HepG2 (cell line): ENCODE data around the gene SIGLEC6. TPM values are rescaled to one million over a fixed set of nuclear protein-coding genes. Genes with fewer than 3 reads are reported as not detected.

Experiments used
- ERF ChIP-seq: IDR thresholded peaks from 2 replicates; pipeline ENCODE4 v1.6.1; 2018; ENCODE audit warnings: missing biosample characterization, missing genetic modification reagents
- GPBP1L1 ChIP-seq: sonication (generic); formaldehyde crosslinking; IDR thresholded peaks from 2 replicates; pipeline ENCODE4 v1.5.0; 2020; ENCODE audit warnings: mild to moderate bottlenecking, missing genetic modification reagents
- HNRNPUL1 ChIP-seq: fragments of 200-400 bp; formaldehyde crosslinking; IDR thresholded peaks from 2 replicates; pipeline ENCODE4 v1.6.1; 2017; ENCODE audit warnings: low read depth, mild to moderate bottlenecking, low read length, moderate library complexity
- IRX3 ChIP-seq: sonication (generic); formaldehyde crosslinking; IDR thresholded peaks from 2 replicates; pipeline ENCODE4 v1.8.1; 2023; ENCODE audit warnings: mild to moderate bottlenecking, low read depth, missing genetic modification reagents, borderline replicate concordance
- NPAS2 ChIP-seq: sonication (generic); formaldehyde crosslinking; IDR thresholded peaks from 2 replicates; pipeline ENCODE4 v1.8.0; 2022; ENCODE audit warnings: mild to moderate bottlenecking, missing genetic modification reagents, borderline replicate concordance
- PHF8 ChIP-seq: sonication (generic); formaldehyde crosslinking; IDR thresholded peaks from 2 replicates; pipeline ENCODE4 v1.5.0; 2020; ENCODE audit warnings: missing genetic modification reagents
- SALL2 ChIP-seq: sonication (generic); formaldehyde crosslinking; IDR thresholded peaks from 2 replicates; pipeline ENCODE4 v1.8.1; 2023; ENCODE audit warnings: mild to moderate bottlenecking, missing genetic modification reagents, inconsistent platforms
- SIN3B ChIP-seq: fragments of 150-350 bp; IDR thresholded peaks from 2 replicates; pipeline ENCODE4 v1.6.1; 2014; ENCODE audit warnings: low read length
- SNAI1 ChIP-seq: sonication (generic); formaldehyde crosslinking; IDR thresholded peaks from 2 replicates; pipeline ENCODE4 v1.5.0; 2020; ENCODE audit warnings: mild to moderate bottlenecking, missing genetic modification reagents, borderline replicate concordance
- TAF15 ChIP-seq: fragments of 200-400 bp; formaldehyde crosslinking; IDR thresholded peaks from one replicate; pipeline ENCODE4 v1.6.1; 2018; ENCODE audit warnings: mild to moderate bottlenecking, low read depth, low read length; ENCODE audit not compliant: poor library complexity, severe bottlenecking
- TBX2 ChIP-seq: sonication (generic); formaldehyde crosslinking; IDR thresholded peaks from 2 replicates; pipeline ENCODE4 v1.5.0; 2020; ENCODE audit warnings: missing genetic modification reagents, mild to moderate bottlenecking, borderline replicate concordance
- ZNF343 ChIP-seq: sonication (generic); formaldehyde crosslinking; IDR thresholded peaks from 2 replicates; pipeline ENCODE4 v1.4.0; 2020; ENCODE audit warnings: mild to moderate bottlenecking, missing genetic modification reagents
- ZNF484 ChIP-seq: sonication (generic); formaldehyde crosslinking; IDR thresholded peaks from 2 replicates; pipeline ENCODE4 v1.5.1; 2020; ENCODE audit warnings: mild to moderate bottlenecking, low read depth, missing genetic modification reagents, borderline replicate concordance
- ZNF747 ChIP-seq: sonication (generic); formaldehyde crosslinking; IDR thresholded peaks from 2 replicates; pipeline ENCODE4 v1.8.1; 2023; ENCODE audit warnings: missing genetic modification reagents, mild to moderate bottlenecking, borderline replicate concordance
- polyA plus RNA-seq, 8 experiments: library from polyadenylated mRNA; depleted of rRNA in 3 of 8; stranded (reverse) in 7 of 8; unstranded in 1 of 8; fragments of >200 nt; fragmentation: Illumina TruSeq in 4 of 8; extraction: Trizol in 4 of 8; gene quantifications; 2 replicates each; pipeline versions ENCODE4 v1.2.1 to v1.2.3, GENCODE V29; 2011 to 2016; ENCODE audit warnings: low read depth in 4 of 8, missing spikeins in 1 of 8, mixed read lengths in 1 of 8; ENCODE audit not compliant: insufficient read depth in 1 of 8
- total RNA-seq, 5 experiments: library from RNA; depleted of rRNA; stranded (reverse); fragments of >200 nt; fragmentation: Illumina TruSeq; extraction: Trizol; gene quantifications; 2 replicates each; pipeline ENCODE4 v1.2.3, GENCODE V29; 2016; ENCODE audit warnings: low read depth in 1 of 5
- TF ChIP-seq, protein P1 (sequence below): sonication (generic); formaldehyde crosslinking; IDR thresholded peaks from 2 replicates; pipeline ENCODE4 v1.4.0; 2020; ENCODE audit warnings: missing genetic modification reagents
- TF ChIP-seq, protein P2 (sequence below): sonication (generic); formaldehyde crosslinking; IDR thresholded peaks from 2 replicates; pipeline ENCODE4 v1.5.1; 2020; ENCODE audit warnings: mild to moderate bottlenecking, missing genetic modification reagents, borderline replicate concordance

The SIGLEC6 gene
- total and polyA plus RNA-seq, 2 of the 13 experiments (the other 11 are each of a cell fraction or from before 2014, with no cell fraction given): not detected

- TF ChIP-seq, protein P1, sequence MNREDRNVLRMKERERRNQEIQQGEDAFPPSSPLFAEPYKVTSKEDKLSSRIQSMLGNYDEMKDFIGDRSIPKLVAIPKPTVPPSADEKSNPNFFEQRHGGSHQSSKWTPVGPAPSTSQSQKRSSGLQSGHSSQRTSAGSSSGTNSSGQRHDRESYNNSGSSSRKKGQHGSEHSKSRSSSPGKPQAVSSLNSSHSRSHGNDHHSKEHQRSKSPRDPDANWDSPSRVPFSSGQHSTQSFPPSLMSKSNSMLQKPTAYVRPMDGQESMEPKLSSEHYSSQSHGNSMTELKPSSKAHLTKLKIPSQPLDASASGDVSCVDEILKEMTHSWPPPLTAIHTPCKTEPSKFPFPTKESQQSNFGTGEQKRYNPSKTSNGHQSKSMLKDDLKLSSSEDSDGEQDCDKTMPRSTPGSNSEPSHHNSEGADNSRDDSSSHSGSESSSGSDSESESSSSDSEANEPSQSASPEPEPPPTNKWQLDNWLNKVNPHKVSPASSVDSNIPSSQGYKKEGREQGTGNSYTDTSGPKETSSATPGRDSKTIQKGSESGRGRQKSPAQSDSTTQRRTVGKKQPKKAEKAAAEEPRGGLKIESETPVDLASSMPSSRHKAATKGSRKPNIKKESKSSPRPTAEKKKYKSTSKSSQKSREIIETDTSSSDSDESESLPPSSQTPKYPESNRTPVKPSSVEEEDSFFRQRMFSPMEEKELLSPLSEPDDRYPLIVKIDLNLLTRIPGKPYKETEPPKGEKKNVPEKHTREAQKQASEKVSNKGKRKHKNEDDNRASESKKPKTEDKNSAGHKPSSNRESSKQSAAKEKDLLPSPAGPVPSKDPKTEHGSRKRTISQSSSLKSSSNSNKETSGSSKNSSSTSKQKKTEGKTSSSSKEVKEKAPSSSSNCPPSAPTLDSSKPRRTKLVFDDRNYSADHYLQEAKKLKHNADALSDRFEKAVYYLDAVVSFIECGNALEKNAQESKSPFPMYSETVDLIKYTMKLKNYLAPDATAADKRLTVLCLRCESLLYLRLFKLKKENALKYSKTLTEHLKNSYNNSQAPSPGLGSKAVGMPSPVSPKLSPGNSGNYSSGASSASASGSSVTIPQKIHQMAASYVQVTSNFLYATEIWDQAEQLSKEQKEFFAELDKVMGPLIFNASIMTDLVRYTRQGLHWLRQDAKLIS (CRISPR knock-in tag): no peak
- TF ChIP-seq PHF8: no peak
- TF ChIP-seq SALL2 (CRISPR knock-in tag): no peak
- no peak for TF ChIP-seq SIN3B
- no peak for TF ChIP-seq GPBP1L1 (CRISPR knock-in tag)
- no peak for TF ChIP-seq ZNF747
- no peak for TF ChIP-seq ZNF343 (CRISPR knock-in tag)
- TF ChIP-seq ZNF484 (CRISPR knock-in tag): no peak
- no peak for TF ChIP-seq TBX2 (CRISPR knock-in tag)
- no peak for TF ChIP-seq HNRNPUL1
- TF ChIP-seq SNAI1 (CRISPR knock-in tag): no peak
- TF ChIP-seq ERF (CRISPR knock-in tag): peak; percentile 94
- no peak for TF ChIP-seq NPAS2 (CRISPR knock-in tag)
- TF ChIP-seq, protein P2, sequence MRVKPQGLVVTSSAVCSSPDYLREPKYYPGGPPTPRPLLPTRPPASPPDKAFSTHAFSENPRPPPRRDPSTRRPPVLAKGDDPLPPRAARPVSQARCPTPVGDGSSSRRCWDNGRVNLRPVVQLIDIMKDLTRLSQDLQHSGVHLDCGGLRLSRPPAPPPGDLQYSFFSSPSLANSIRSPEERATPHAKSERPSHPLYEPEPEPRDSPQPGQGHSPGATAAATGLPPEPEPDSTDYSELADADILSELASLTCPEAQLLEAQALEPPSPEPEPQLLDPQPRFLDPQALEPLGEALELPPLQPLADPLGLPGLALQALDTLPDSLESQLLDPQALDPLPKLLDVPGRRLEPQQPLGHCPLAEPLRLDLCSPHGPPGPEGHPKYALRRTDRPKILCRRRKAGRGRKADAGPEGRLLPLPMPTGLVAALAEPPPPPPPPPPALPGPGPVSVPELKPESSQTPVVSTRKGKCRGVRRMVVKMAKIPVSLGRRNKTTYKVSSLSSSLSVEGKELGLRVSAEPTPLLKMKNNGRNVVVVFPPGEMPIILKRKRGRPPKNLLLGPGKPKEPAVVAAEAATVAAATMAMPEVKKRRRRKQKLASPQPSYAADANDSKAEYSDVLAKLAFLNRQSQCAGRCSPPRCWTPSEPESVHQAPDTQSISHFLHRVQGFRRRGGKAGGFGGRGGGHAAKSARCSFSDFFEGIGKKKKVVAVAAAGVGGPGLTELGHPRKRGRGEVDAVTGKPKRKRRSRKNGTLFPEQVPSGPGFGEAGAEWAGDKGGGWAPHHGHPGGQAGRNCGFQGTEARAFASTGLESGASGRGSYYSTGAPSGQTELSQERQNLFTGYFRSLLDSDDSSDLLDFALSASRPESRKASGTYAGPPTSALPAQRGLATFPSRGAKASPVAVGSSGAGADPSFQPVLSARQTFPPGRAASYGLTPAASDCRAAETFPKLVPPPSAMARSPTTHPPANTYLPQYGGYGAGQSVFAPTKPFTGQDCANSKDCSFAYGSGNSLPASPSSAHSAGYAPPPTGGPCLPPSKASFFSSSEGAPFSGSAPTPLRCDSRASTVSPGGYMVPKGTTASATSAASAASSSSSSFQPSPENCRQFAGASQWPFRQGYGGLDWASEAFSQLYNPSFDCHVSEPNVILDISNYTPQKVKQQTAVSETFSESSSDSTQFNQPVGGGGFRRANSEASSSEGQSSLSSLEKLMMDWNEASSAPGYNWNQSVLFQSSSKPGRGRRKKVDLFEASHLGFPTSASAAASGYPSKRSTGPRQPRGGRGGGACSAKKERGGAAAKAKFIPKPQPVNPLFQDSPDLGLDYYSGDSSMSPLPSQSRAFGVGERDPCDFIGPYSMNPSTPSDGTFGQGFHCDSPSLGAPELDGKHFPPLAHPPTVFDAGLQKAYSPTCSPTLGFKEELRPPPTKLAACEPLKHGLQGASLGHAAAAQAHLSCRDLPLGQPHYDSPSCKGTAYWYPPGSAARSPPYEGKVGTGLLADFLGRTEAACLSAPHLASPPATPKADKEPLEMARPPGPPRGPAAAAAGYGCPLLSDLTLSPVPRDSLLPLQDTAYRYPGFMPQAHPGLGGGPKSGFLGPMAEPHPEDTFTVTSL (CRISPR knock-in tag): no peak
- TF ChIP-seq IRX3: no peak
- no peak for TF ChIP-seq TAF15
Measured at GRCh38 chr19:51552996-51553725, 21.7 kb upstream of the SIGLEC6 start (continued).
